Muscle of leg (tissue), 11 donors: Measurements from ENCODE around the gene ZNG1A. TPM values are rescaled to one million over a fixed set of nuclear protein-coding genes. Genes with fewer than 3 reads are reported as not detected.
"Not testable (repeated sequence)": the region's sequence is repeated elsewhere in the genome, so short reads cannot be mapped to it uniquely, and the experiment has no call there.

Source experiments
- DNase-seq: peaks from one replicate; pipeline ENCODE4 v3.0.0; 2013
- H3K27ac ChIP-seq: one replicate; pipeline ENCODE4 v1.5.1; 2013; ENCODE audit warnings: mild to moderate bottlenecking, low read length, control low read depth
- H3K27me3 ChIP-seq: one replicate; pipeline ENCODE4 v1.6.1; 2013; ENCODE audit warnings: low read length; ENCODE audit not compliant: control insufficient read depth, insufficient read depth
- H3K36me3 ChIP-seq: one replicate; pipeline ENCODE4 v1.6.1; 2013; ENCODE audit warnings: low read length; ENCODE audit not compliant: control insufficient read depth, insufficient read depth
- H3K4me1 ChIP-seq: one replicate; pipeline ENCODE4 v1.6.1; 2013; ENCODE audit warnings: low read length; ENCODE audit not compliant: control insufficient read depth, insufficient read depth
- H3K4me3 ChIP-seq: one replicate; pipeline ENCODE4 v1.5.1; 2013; ENCODE audit warnings: low read length, control low read depth
- H3K9me3 ChIP-seq: replicated peaks from 2 replicates; pipeline ENCODE4 v1.6.1; 2013; ENCODE audit warnings: low read depth, low read length; ENCODE audit not compliant: control insufficient read depth
- WGBS: methylation state at CpG from one replicate; pipeline ENCODE4 v1.1.5; 2013; ENCODE audit warnings: missing lambda C conversion rate; ENCODE audit not compliant: insufficient coverage; 5-methylcytosine and 5-hydroxymethylcytosine counted together
- polyA plus RNA-seq, 8 donors: library from polyadenylated mRNA; unstranded; fragments of 120-200 nt; gene quantifications; one replicate each; pipeline versions ENCODE4 v1.2.1 to v1.2.3, GENCODE V29; 2013; ENCODE audit warnings: inconsistent platforms in 1 of 8, low replicate concordance in 1 of 8; ENCODE audit not compliant: insufficient read length in 8 of 8, insufficient read depth in 1 of 8
- total RNA-seq: library from RNA; stranded (reverse); fragments of 120-200 nt; gene quantifications from one replicate; pipeline ENCODE4 v1.2.4, GENCODE V29; 2013

ZNG1A gene
- total and polyA plus RNA-seq, 9 donors: 32.2 to 69.2 (median 42.5) TPM

DNA sequence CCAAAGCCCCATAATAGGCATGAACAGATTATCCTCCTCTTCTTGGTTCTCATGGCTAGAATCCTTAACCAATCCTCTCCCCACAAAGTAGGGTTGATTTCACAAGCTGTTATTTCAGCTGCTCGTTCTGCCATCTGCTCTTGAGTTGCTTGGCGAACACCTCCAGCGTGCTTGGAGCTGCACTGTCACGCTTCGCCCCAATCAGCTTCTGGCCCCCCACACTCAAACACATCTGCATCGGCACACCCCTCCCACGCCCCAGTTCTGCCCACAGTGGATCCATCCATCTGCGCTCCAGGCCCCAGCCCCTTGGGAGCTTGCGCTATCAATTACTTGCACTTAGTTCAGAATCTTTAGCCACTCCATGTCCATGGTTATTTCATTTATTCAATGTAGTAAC lies 78.4 kb downstream of the ZNG1A start:
- H3K9me3 ChIP-seq, H3K27ac ChIP-seq, H3K4me3 ChIP-seq, H3K36me3 ChIP-seq, H3K27me3 ChIP-seq, H3K4me1 ChIP-seq, DNase-seq: not testable (repeated sequence)
- no CpG with 5 or more reads among the region's 9 CpGs for WGBS

- H3K27ac ChIP-seq, H3K9me3 ChIP-seq, H3K36me3 ChIP-seq, H3K4me3 ChIP-seq, H3K4me1 ChIP-seq, H3K27me3 ChIP-seq, DNase-seq: not testable (repeated sequence)
- 82% methylated on average over 3 of the region's 6 CpGs for WGBS
Measured at GRCh38 chr9:99867-100266, 79.0 kb downstream of the ZNG1A start.

GRCh38 chr9:98775-99174 lies 80.1 kb downstream of the ZNG1A start:
- H3K9me3 ChIP-seq, H3K27ac ChIP-seq, H3K36me3 ChIP-seq, H3K4me1 ChIP-seq, H3K27me3 ChIP-seq, DNase-seq, H3K4me3 ChIP-seq: not testable (repeated sequence)
- WGBS: no CpG with 5 or more reads among the region's 3 CpGs

GRCh38 chr9:94992-95391 lies 83.9 kb downstream of the ZNG1A start:
- not testable (repeated sequence) for H3K9me3 ChIP-seq, H3K27me3 ChIP-seq, H3K36me3 ChIP-seq, DNase-seq, H3K4me1 ChIP-seq, H3K27ac ChIP-seq, H3K4me3 ChIP-seq
- WGBS: no CpG with 5 or more reads among the region's 4 CpGs

GRCh38 chr9:94323-94722 lies 84.5 kb downstream of the ZNG1A start:
- not testable (repeated sequence) for H3K4me1 ChIP-seq, H3K27me3 ChIP-seq, H3K9me3 ChIP-seq, H3K27ac ChIP-seq, H3K4me3 ChIP-seq, H3K36me3 ChIP-seq, DNase-seq
- no CpG with 5 or more reads among the region's 5 CpGs for WGBS

GRCh38 chr9:93909-94308 lies 84.9 kb downstream of the ZNG1A start:
- H3K36me3 ChIP-seq, H3K9me3 ChIP-seq, H3K4me1 ChIP-seq, H3K27ac ChIP-seq, DNase-seq, H3K27me3 ChIP-seq, H3K4me3 ChIP-seq: not testable (repeated sequence)
- WGBS: no CpG with 5 or more reads among the region's 5 CpGs

DNA sequence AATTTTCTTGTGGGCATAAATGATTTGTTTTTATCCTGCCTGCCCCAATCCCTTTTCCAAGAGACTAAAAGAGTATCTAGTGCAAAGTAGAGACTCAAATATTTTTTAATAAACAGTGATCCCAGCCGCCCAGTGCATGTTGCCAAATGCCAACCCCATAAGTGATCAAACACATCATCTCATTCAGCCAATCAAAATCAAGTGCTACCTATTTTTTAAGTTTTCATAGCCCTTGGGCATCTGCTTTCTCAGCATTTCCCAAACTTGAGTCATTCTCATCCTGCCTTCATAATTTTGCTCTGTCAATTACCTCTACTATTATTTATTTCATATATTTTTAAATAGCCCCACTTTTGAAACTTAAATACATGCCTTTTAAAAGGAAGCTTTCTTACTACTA lies 88.0 kb downstream of the ZNG1A start:
- H3K9me3 ChIP-seq, H3K4me1 ChIP-seq, H3K27me3 ChIP-seq, H3K27ac ChIP-seq, DNase-seq, H3K4me3 ChIP-seq, H3K36me3 ChIP-seq: not testable (repeated sequence)
- WGBS: no CpG with 5 or more reads among the region's 1 CpG

- H3K9me3 ChIP-seq, H3K36me3 ChIP-seq, H3K4me3 ChIP-seq, H3K27me3 ChIP-seq, H3K27ac ChIP-seq, H3K4me1 ChIP-seq, DNase-seq: not testable (repeated sequence)
- WGBS: no CpG with 5 or more reads among the region's 11 CpGs
Measured at GRCh38 chr9:88396-89037, 90.3 kb downstream of the ZNG1A start.

GRCh38 chr9:87860-88259 lies 91.0 kb downstream of the ZNG1A start:
- no CpG with 5 or more reads among the region's 6 CpGs for WGBS
- not testable (repeated sequence) for H3K27me3 ChIP-seq

DNA sequence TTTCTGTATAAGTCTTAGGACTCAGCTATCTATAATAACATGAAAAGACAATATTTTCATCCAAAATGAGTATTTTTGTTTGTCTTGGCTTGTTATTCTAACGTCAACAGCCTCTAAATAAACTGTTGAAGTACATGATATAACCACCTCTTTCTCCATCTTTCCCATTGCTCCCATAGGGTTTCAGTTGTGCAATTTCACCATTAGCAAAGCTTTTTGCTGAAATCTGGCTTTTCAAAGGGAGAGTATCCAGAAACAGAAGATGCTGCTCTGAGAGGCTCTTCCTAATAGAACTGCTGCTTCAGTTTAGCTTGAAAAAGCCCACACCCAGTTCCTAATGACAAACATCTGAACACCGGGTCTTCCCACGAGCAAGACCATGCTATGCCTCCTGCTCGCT lies 91.8 kb downstream of the ZNG1A start:
- not testable (repeated sequence) for H3K27me3 ChIP-seq, H3K4me3 ChIP-seq, H3K27ac ChIP-seq, H3K36me3 ChIP-seq, H3K4me1 ChIP-seq, H3K9me3 ChIP-seq, DNase-seq
- WGBS: no CpG with 5 or more reads among the region's 4 CpGs

More at GRCh38 chr9:87860-88259, 91.0 kb downstream of the ZNG1A start:
- not testable (repeated sequence) for H3K4me3 ChIP-seq, H3K27ac ChIP-seq, DNase-seq, H3K36me3 ChIP-seq, H3K4me1 ChIP-seq, H3K9me3 ChIP-seq

- DNase-seq, H3K9me3 ChIP-seq, H3K4me3 ChIP-seq, H3K4me1 ChIP-seq, H3K36me3 ChIP-seq, H3K27me3 ChIP-seq, H3K27ac ChIP-seq: not testable (repeated sequence)
Measured at GRCh38 chr9:86697-87096, 92.2 kb downstream of the ZNG1A start.
